Upper lobe of left lung (tissue), 6 donors: ENCODE results near the gene DDX59. TPM values are rescaled to one million over a fixed set of nuclear protein-coding genes. Genes with fewer than 3 reads are reported as not detected.
A peak's percentile ranks its signal among the peaks of the same experiment; 100 is the strongest.

Experiments
- ATAC-seq, 2 donors: fragments of 200-7000 bp; cut with Tn5 transposase; one replicate each; pipeline ENCODE4 v1.9.1; 2022; ENCODE audit warnings: mild to moderate bottlenecking in 2 of 2, moderate library complexity in 2 of 2; ENCODE audit not compliant: low FRiP score in 2 of 2
- DNase-seq, 2 donors: peaks; one replicate each; pipeline ENCODE4 v3.0.0-alpha.2; 2019 to 2020
- H3K27ac ChIP-seq, 4 donors: fragments of 200-600 bp; sonication (generic); one replicate each; pipeline ENCODE4 v1.5.1; 2016 to 2019
- H3K27me3 ChIP-seq, 4 donors: fragments of 200-600 bp; sonication (generic); one replicate each; pipeline ENCODE4 v1.5.1; 2017 to 2019
- H3K36me3 ChIP-seq, 4 donors: fragments of 200-600 bp; sonication (generic); one replicate each; pipeline ENCODE4 v1.5.1; 2016 to 2019
- H3K4me1 ChIP-seq, 4 donors: fragments of 200-600 bp; sonication (generic); one replicate each; pipeline ENCODE4 v1.5.1; 2018 to 2019
- H3K4me3 ChIP-seq, 4 donors: fragments of 200-600 bp; sonication (generic); one replicate each; pipeline ENCODE4 v1.5.1; 2017 to 2019; ENCODE audit warnings: mild to moderate bottlenecking in 2 of 4, moderate library complexity in 1 of 4
- H3K9me3 ChIP-seq, 4 donors: fragments of 200-600 bp; sonication (generic); one replicate each; pipeline ENCODE4 v1.5.1; 2018 to 2019
- CTCF ChIP-seq, 6 experiments: fragments of 450-650 bp in 4 of 6; fragments of 200-600 bp in 2 of 6; sonication (generic) in 2 of 6; IDR thresholded peaks; one replicate each; pipeline ENCODE4 v1.5.1; 2016 to 2019; ENCODE audit warnings: antibody characterized with exemption in 6 of 6
- EP300 ChIP-seq, 4 donors: sonication (generic); formaldehyde crosslinking; IDR thresholded peaks; one replicate each; pipeline ENCODE4 v1.5.1; 2017; ENCODE audit warnings: antibody characterized with exemption in 4 of 4, control low read depth in 2 of 4
- POLR2A ChIP-seq, 4 donors: fragments of 450-650 bp; IDR thresholded peaks; one replicate each; pipeline ENCODE4 v1.5.1; 2016 to 2017; ENCODE audit warnings: antibody characterized with exemption in 4 of 4, mild to moderate bottlenecking in 2 of 4
- POLR2AphosphoS5 ChIP-seq, 2 donors: sonication (generic); formaldehyde crosslinking; IDR thresholded peaks; one replicate each; pipeline ENCODE4 v1.5.1; 2017; ENCODE audit warnings: antibody characterized with exemption in 2 of 2
- WGBS, 2 donors: methylation state at CpG; one replicate each; pipeline ENCODE4 v1.1.5; 2017 to 2018; 5-methylcytosine and 5-hydroxymethylcytosine counted together
- total RNA-seq, 6 donors: library from RNA; depleted of rRNA in 4 of 6; stranded (reverse); fragments of >200 nt in 4 of 6; gene quantifications; one replicate each; pipeline versions ENCODE4 v1.1.0 to v1.2.1, GENCODE V29; 2016 to 2021
- donor health status: DM: no; HTN: no; CAD: no; lungs with moderate emphysema.
- donor health status: DM: no; HTN: yes; CAD: no; lungs with severe emphysema.

DDX59 gene
- total RNA-seq, 6 donors from 2014 or later = 18.4 to 35.6 (median 22.5) TPM

GRCh38 chr1:200666309-200666708, 3.4 kb downstream of the DDX59 start:
- TF ChIP-seq POLR2AphosphoS5 (IDR thresholded peaks at IDR 0.05) (no peak), POLR2A (IDR thresholded peaks at IDR 0.05) (no peak), EP300 (IDR thresholded peaks at IDR 0.05) (no peak), CTCF (IDR thresholded peaks at IDR 0.05) (no peak)
- peak overlapping the region in 1 of 4 donors; percentile 3 for H3K27ac ChIP-seq
- 81 to 85% methylated on average over 8 of the region's 8 CpGs for WGBS, 2 donors
- H3K9me3 ChIP-seq = no peaks in the 10 kb centered on the region
- no peaks in the 10 kb centered on the region for H3K27me3 ChIP-seq
- DNase-seq = no peak
- peaks cover 0 to 42% (median 9%) of the 10 kb centered on the region in 4 donors for H3K36me3 ChIP-seq
- H3K4me1 ChIP-seq = peaks cover 17 to 29% (median 21%) of the 10 kb centered on the region in 4 donors
- H3K4me3 ChIP-seq = no peak overlapping the region
- no peak for ATAC-seq

GRCh38 chr1:200665861-200666260, 3.8 kb downstream of the DDX59 start:
- H3K4me3 ChIP-seq = no peak overlapping the region
- no peaks in the 10 kb centered on the region for H3K9me3 ChIP-seq
- no peak for DNase-seq
- H3K27me3 ChIP-seq = no peaks in the 10 kb centered on the region
- 22 to 32% methylated on average over 2 of the region's 2 CpGs for WGBS, 2 donors
- ATAC-seq = no peak
- TF ChIP-seq EP300 (IDR thresholded peaks at IDR 0.05) (no peak), POLR2AphosphoS5 (IDR thresholded peaks at IDR 0.05) (no peak), CTCF (IDR thresholded peaks at IDR 0.05) (no peak), POLR2A (IDR thresholded peaks at IDR 0.05) (no peak)
- no peak overlapping the region for H3K27ac ChIP-seq
- peaks cover 15 to 28% (median 19%) of the 10 kb centered on the region in 4 donors for H3K4me1 ChIP-seq
- H3K36me3 ChIP-seq = peaks cover 0 to 45% (median 10%) of the 10 kb centered on the region in 4 donors

DNA sequence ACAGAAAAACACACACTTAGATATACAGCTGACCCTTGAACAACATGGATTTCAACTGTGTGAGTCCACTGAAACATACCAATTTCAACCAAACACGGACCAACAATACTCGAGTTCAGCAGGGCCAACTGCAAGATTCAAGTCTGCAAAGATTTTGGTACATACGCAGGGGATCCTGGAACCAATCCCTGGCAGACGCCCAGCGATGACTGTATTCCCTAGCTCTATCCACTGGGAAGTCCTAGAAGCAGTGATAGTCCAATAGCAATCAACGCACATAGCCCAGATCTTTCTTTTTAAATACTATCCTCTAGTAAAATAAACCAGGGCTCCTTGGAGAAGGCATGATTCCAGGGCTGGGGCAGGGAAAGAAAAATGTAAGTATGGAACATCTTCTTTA, 9.0 kb downstream of the DDX59 start:
- H3K27ac ChIP-seq = no peak overlapping the region
- peaks cover 0 to 7% (median 5%) of the 10 kb centered on the region in 4 donors for H3K4me1 ChIP-seq
- WGBS, 2 donors = 90 to 96% methylated on average over 6 of the region's 6 CpGs

DNA sequence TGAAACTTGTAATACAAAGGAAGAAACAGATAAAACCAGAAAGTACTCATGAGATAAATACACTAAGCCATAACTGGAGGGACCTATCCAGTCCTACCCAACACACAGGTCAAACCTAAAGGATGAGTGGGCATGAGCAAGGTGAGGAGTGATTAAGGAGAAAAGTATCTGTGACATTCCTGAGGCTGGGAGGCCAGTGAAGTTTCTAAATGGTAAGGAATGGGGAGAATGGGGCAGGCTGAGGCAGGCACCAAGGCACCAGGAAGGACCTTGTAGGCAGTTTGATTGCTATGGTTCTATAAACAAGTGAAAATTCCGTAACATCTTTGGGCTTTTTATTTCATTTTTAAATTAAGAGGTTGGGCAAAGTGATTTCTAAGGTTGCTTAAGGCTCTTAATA, 10.4 kb downstream of the DDX59 start:
- peaks cover 0 to 90% (median 40%) of the 10 kb centered on the region in 4 donors for H3K36me3 ChIP-seq
- WGBS, 2 donors = 95 to 96% methylated on average over 1 of the region's 1 CpG

More for the DNA sequence above, 9.0 kb downstream of the DDX59 start:
- no peaks in the 10 kb centered on the region for H3K9me3 ChIP-seq
- ATAC-seq (peak in 1 of 2 donors; percentile 75), DNase-seq (no peak)
- no peak for TF ChIP-seq POLR2AphosphoS5 (IDR thresholded peaks at IDR 0.05)
- TF ChIP-seq POLR2A (IDR thresholded peaks at IDR 0.05) = no peak
- TF ChIP-seq EP300 (IDR thresholded peaks at IDR 0.05) = no peak
- no peaks in the 10 kb centered on the region for H3K27me3 ChIP-seq
- H3K4me3 ChIP-seq = no peak overlapping the region
- H3K36me3 ChIP-seq = peaks cover 0 to 90% (median 40%) of the 10 kb centered on the region in 4 donors

More for the DNA sequence above, 10.4 kb downstream of the DDX59 start:
- Histone ChIP-seq H3K27ac (no peak overlapping the region), H3K4me3 (no peak overlapping the region), H3K9me3 (no peaks in the 10 kb centered on the region), H3K4me1 (peaks cover 0 to 6% (median 2%) of the 10 kb centered on the region in 4 donors), H3K27me3 (no peaks in the 10 kb centered on the region)
- DNase-seq (no peak), ATAC-seq (no peak)
- TF ChIP-seq POLR2AphosphoS5 (IDR thresholded peaks at IDR 0.05) (no peak), EP300 (IDR thresholded peaks at IDR 0.05) (no peak), CTCF (IDR thresholded peaks at IDR 0.05) (no peak), POLR2A (IDR thresholded peaks at IDR 0.05) (no peak)
